NCI-H2227 (cell line): ENCODE results near the gene MVB12B.

Experiments used
- DNase-seq: peaks from one replicate; lab custom pipeline; 2025; ENCODE audit not compliant: unreplicated experiment; lab: John Stamatoyannopoulos, UW

The MVB12B gene

GRCh38 chr9:126401581-126401980 is 75.0 kb downstream of the MVB12B start:
- DNase-seq = no peak

GRCh38 chr9:126403397-126403796 is 76.8 kb downstream of the MVB12B start:
- no peak for DNase-seq

GRCh38 chr9:126404459-126404858 is 77.8 kb downstream of the MVB12B start:
- DNase-seq = no peak

- no peak for DNase-seq
Observed at GRCh38 chr9:126406075-126406667, 79.5 kb downstream of the MVB12B start.

- no peak for DNase-seq
Observed at GRCh38 chr9:126407114-126407870, 80.7 kb downstream of the MVB12B start.

GRCh38 chr9:126408004-126408403 is 81.4 kb downstream of the MVB12B start:
- no peak for DNase-seq

- DNase-seq = no peak
Observed at GRCh38 chr9:126410229-126410628, 83.6 kb downstream of the MVB12B start.

- DNase-seq = no peak
Observed at GRCh38 chr9:126411225-126411947, 84.8 kb downstream of the MVB12B start.

GRCh38 chr9:126411948-126412284 is 85.3 kb downstream of the MVB12B start:
- no peak for DNase-seq

- no peak for DNase-seq
Observed at GRCh38 chr9:126412905-126413304, 86.3 kb downstream of the MVB12B start.

GRCh38 chr9:126413391-126414068 is 86.9 kb downstream of the MVB12B start:
- no peak for DNase-seq

- DNase-seq = no peak
Observed at GRCh38 chr9:126415741-126416370, 89.2 kb downstream of the MVB12B start.

GRCh38 chr9:126417043-126417442 is 90.4 kb downstream of the MVB12B start:
- no peak for DNase-seq

GRCh38 chr9:126417684-126418083 is 91.1 kb downstream of the MVB12B start:
- DNase-seq = no peak

GRCh38 chr9:126418608-126419007 is 92.0 kb downstream of the MVB12B start:
- DNase-seq = no peak

- DNase-seq = no peak
Observed at GRCh38 chr9:126419475-126419874, 92.8 kb downstream of the MVB12B start.

GRCh38 chr9:126420135-126420534 is 93.5 kb downstream of the MVB12B start:
- DNase-seq = no peak

GRCh38 chr9:126420643-126421564 is 94.3 kb downstream of the MVB12B start:
- peak; percentile 54 for DNase-seq

- no peak for DNase-seq
Observed at GRCh38 chr9:126421567-126422428, 95.2 kb downstream of the MVB12B start.
